Renal cortex interstitium (tissue), 15 donors: ENCODE measurements around the gene SLC35F4. TPM values are rescaled to one million over a fixed set of nuclear protein-coding genes. Genes with fewer than 3 reads are reported as not detected.

Source experiments
- DNase-seq, 11 donors: peaks; one replicate each; pipeline ENCODE4 v3.0.0-alpha.2; 2013; ENCODE audit warnings: low read depth in 9 of 11, low spot score in 4 of 11; ENCODE audit errors: extremely low read depth in 1 of 11
- long read RNA-seq, 16 experiments: transcript quantifications; one replicate each; lab custom pipeline, GENCODE V29; 2026
- polyA plus RNA-seq, 3 donors: library from polyadenylated mRNA; unstranded; fragments of 120-200 nt; gene quantifications; one replicate each; pipeline ENCODE4 v1.2.1, GENCODE V29; 2013; ENCODE audit not compliant: insufficient read length in 3 of 3

Gene SLC35F4
- 1 to 10 TPM; 2.4 to 4.0 (median 3.4) TPM for polyA plus RNA-seq
- long read RNA-seq, donor 1, result 0 reads
- long read RNA-seq, donor 2, result 0 reads
- long read RNA-seq, donor 3, partial matches to known transcripts, result 5 of 5 reads
- long read RNA-seq, donor 3, other reads (novel, unspliced or antisense), result 0 of 5 reads
- long read RNA-seq, donor 4, result 0 reads
- long read RNA-seq, donor 5, result 0 reads
- long read RNA-seq, donor 6, result 0 reads
- long read RNA-seq, donor 7, result 0 reads
- long read RNA-seq, donor 8, result 0 reads
- long read RNA-seq, donor 9, result 0 reads
- long read RNA-seq, donor 10, result 0 reads
- long read RNA-seq, donor 11, result 0 reads
- long read RNA-seq, donor 12, result 0 reads
- long read RNA-seq, donor 13, result 0 reads
- long read RNA-seq, donor 14, result 0 reads
- long read RNA-seq, donor 15, result 0 reads
- long read RNA-seq, donor 16, result 0 reads

DNA sequence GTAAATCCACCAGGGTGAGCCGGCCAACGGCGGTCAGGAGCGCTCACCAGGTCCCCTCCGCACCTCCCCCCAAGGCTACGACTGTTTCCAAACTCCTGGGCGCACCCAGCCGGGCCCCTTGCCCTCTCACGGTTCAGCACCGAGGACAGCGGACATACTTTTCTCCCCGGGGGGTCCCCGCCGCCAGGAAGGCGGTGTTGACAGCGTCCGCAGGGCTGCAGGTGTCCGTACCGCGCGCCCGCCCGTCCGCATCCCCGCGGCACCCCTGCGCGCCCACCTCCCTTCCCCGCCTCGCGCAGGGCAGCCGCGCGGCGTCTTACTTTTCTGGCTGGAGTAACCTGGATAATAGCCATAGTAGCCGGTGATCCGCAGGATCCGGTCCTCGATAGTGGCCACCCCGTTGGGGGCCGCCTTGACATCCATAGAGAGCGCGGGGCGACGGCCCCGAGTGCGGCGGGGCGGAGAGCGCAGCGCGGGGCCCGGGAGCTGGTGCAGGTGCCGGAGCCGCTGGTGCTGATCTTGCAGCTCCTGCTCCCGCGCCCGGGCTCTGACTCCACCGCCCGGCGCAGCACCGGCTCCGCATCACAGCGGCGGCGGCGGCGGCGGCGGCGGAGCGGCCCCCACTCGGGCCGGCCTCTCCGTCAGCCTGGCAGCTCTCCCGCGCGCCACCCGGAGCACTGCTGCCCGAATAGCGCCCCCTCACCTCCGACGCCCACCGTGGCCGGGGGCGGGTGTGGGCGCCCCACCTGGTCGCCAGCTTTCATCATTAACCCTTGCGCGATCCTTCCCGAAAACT, at the start of gene SLC35F4:
TSS of gene SLC35F4 (minus strand) at position 690 of the 796 bp plus-strand sequence.
- DNase-seq, result peak in 10 of 11 donors; percentile 39 to 74 (median 64)

- DNase-seq, result no peak
Observed at GRCh38 chr14:57909626-57910025, 43.7 kb upstream of the SLC35F4 start.

DNA sequence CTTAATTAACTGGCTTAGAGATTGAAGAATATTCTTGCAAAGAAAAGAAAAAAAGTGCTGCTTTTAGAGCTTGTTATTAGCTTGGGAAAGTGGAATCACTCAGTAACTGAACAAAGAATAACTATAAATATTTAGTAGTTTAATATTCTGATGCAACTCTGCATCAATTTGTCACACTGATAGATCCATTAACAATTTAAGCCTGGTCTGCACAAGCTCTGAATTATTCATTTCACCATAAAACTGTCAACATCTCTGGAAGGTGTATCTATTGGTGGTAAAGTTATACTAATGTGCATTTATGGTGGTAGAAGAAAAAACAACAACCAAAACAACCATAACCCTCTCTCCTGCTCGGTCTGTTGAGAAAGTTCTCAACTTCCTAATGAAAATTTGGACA, 38.1 kb upstream of the SLC35F4 start:
- DNase-seq, result no peak

DNA sequence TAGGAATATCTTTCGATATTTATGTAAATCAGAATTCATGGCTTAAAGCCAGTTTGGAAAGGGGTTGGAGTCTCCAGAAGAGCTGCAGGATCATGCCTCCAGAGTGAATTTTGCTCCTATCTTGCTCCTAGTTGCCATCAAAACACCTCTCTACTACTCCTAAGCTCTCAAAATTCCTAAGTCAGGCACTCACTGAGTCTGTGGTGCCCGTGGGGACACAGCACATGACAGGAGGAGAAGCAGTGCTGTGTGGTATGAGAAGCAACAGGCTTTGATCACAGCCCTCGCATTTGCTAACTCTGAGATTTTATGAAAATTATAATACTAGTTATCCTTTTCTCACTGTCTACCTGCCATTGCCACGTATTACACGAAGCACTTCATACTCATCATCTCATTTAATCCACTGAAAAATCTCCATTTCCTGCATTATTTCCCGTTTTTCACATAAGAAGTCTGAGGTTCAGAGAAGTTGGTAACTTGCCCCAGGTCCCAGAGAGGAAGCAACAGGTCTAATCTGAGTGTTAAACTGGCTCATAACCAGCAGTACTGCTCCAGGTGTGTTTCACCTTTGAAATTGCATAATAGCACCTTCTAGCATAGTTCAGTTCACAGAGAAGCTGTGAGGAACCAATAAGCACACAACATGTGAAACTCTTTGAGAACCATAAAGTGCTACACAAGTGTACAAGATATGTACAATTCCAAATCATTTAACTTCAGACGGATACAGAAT, 33.1 kb upstream of the SLC35F4 start:
- DNase-seq, result no peak

DNA sequence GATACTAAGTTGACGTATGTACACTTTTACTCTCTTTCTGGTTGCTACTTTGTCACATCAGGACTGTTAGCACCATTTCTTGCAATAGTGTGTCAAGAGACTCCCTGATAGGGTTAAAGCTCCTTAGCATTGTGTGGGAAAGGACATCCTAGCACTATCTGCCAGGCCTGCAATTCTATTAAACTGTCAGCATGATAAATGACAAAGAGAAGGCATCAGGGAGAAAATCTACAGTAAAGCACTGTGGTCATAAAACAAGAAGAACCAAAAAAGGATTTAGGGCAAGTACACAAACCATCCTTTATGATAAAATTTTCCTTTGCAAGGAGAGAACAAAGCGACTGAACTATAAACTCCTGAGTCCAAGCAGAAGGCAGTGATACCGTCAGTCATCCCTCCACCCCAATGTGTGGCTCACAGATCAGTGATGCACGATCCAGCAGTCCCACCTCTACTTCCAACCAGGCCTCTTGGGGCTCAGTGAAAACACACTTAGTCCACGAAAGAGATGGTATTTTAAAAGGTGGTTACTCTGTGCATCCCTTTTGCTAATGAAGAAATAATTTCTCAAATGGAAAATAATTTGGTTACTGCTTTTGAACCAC, 31.4 kb upstream of the SLC35F4 start:
- DNase-seq, result peak in 7 of 11 donors; percentile 6 to 34 (median 15)

GRCh38 chr14:57889245-57889644, 23.4 kb upstream of the SLC35F4 start:
- no peak for DNase-seq

DNA sequence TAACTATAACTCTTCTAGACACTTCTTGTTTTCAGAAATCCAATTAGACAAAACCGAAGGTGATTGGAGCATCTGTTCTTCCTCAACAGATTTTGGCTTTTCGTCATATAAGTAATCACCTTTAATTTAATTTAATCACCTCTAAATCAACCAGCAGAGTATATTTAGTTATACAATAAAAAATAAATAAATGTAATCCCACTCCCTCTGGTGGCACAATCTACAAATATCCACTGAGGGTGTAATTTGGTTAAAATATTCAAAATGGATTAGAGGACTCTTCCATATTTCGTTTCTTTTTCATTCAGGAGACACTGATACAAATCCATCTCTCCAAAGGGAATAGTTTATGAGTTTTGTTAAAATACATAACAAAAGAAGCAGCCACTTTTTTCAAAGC, 18.3 kb upstream of the SLC35F4 start:
- DNase-seq, result no peak

- no peak for DNase-seq
Observed at GRCh38 chr14:57883061-57883460, 17.2 kb upstream of the SLC35F4 start.

DNA sequence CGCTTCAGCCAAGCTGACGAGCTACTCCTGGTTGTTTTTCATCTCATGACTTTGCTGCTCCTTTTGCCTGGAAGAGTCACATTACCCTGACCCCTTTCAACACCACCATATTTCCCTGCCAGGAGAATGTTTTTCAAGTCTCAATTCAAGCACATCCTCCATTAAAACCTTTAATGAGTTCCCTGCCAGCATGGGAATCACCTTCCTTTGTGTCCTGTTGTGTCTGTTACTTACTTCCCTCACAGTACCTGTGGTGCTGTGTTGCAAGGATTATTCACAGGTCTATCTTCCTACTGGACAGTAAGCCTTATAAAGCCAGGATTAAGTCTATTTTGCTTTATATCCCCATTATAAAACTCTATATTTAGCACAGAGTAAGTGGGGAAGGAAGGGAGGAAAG, 13.6 kb upstream of the SLC35F4 start:
- no peak for DNase-seq

GRCh38 chr14:57875985-57876384, 10.1 kb upstream of the SLC35F4 start:
- no peak for DNase-seq

GRCh38 chr14:57875296-57875695, 9.4 kb upstream of the SLC35F4 start:
- no peak for DNase-seq

DNA sequence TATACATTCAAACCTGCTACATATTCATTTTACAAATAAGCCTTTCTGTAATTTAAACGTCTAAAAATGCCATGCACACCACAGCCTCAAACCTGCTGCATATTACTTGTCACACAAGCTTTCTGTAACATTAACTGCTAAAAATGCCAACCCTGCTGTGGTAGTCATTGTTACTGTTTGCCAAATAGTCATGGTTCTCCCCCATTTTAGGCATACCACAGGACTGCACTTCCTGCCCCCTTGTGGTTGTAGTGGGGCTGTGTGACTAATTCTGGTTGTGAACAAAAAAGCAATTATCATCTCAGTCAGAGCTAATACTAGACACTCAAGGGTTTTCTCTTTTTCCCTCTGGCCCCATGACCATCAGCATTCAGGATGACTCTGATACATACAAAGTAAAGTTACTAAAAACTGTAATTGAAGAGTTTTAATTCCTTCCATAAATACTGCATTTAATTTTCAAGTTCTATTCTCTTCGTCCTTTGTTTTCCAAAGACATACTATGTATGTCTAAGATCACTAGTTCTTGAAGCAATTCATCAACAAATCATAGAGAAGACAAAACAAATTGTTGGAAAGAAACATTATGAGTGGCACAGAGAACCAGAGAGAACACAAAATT, 5.7 kb upstream of the SLC35F4 start:
- DNase-seq, result peak in 6 of 11 donors; percentile 13 to 49 (median 28)

- no peak for DNase-seq
Observed at GRCh38 chr14:57870686-57871457, 5.0 kb upstream of the SLC35F4 start.

GRCh38 chr14:57869617-57870016, 3.7 kb upstream of the SLC35F4 start:
- no peak for DNase-seq

GRCh38 chr14:57866199-57866705, 360 bp upstream of the SLC35F4 start:
- DNase-seq, result no peak

GRCh38 chr14:57865066-57865402, 858 bp downstream of the SLC35F4 start:
- no peak for DNase-seq

DNA sequence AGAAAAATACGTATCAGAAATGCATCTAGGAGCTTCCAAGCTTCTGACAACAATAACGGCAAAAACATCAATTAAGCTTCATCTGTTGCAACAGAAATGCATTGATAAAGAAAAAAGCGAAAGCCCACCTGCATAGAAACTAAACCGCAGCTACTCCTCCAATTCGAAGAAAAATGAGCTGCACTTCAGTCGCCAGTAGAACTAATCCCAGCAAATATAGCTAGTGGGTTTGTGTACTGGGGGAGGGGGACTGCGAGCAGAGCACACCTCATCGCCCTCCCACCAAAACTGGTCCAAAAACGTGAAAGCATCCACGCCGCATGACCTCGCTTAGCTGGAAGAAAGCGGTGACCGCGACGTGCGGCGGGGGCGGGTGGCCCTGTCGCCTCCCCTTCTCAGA, 1.2 kb downstream of the SLC35F4 start:
- DNase-seq, result no peak

GRCh38 chr14:57863471-57863870, 2.4 kb downstream of the SLC35F4 start:
- DNase-seq, result no peak
